H1 (cell line): ENCODE results near the gene TOP2A. TPM values are rescaled to one million over a fixed set of nuclear protein-coding genes. Genes with fewer than 3 reads are reported as not detected.

ENCODE experiments used
- HDAC2 ChIP-seq, 2 experiments: fragments of 300-600 bp in 1 of 2; sonication (generic) in 1 of 2; IDR thresholded peaks; 2 replicates each; pipeline ENCODE4 v1.6.1; 2011 to 2012; ENCODE audit warnings: low read depth in 2 of 2, low read length in 2 of 2, mild to moderate bottlenecking in 2 of 2, moderate library complexity in 2 of 2, borderline replicate concordance in 1 of 2, inconsistent platforms in 1 of 2
- POU5F1 ChIP-seq: IDR thresholded peaks from 2 replicates; pipeline ENCODE4 v1.6.1; 2011; ENCODE audit warnings: low read depth, mild to moderate bottlenecking, low read length, moderate library complexity
- USF2 ChIP-seq: IDR thresholded peaks from 2 replicates; pipeline ENCODE4 v1.6.1; 2011; ENCODE audit warnings: low read length, improper control_type of control experiment
- polyA plus RNA-seq, 7 experiments: library from polyadenylated mRNA; depleted of rRNA in 3 of 7; stranded (reverse) in 5 of 7; unstranded in 2 of 7; fragments of >200 nt in 5 of 7; fragments of 200-250 nt in 2 of 7; gene quantifications; 1 replicate in 5 of 7; 2 replicates in 1 of 7; 4 replicates in 1 of 7; pipeline versions ENCODE4 v1.2.1 to v1.2.3, GENCODE V29; 2011 to 2013; ENCODE audit warnings: missing spikeins in 2 of 7, mixed read lengths in 2 of 7
- total RNA-seq: library from RNA; stranded (reverse); fragmentation: NEBNext Ultra II Directional; extraction: Animal tissue kit (Norgen Biotek cat#: 25700); gene quantifications from 2 replicates; pipeline ENCODE4 v1.2.1, GENCODE V29; 2021

TOP2A gene
- total and polyA plus RNA-seq, 2 of the 8 experiments (the other 6 are each of a cell fraction or from before 2014, with no cell fraction given) = 83.1 to 291 TPM

- TF ChIP-seq HDAC2 (IDR thresholded peaks at IDR 0.05; ENCODE audit: borderline replicate concordance in 1 of 2, low read depth in 2 of 2, low read length in 2 of 2) (no peak), USF2 (no peak), POU5F1 (no peak)
Measured at GRCh38 chr17:40410082-40410481, 7.6 kb downstream of the TOP2A start (continued).
